Glutamatergic neuron (in vitro differentiated cells): ENCODE measurements around the gene COPZ1. TPM values are rescaled to one million over a fixed set of nuclear protein-coding genes. Genes with fewer than 3 reads are reported as not detected.
"Not testable (repeated sequence)": the region's sequence is repeated elsewhere in the genome, so short reads cannot be mapped to it uniquely, and the experiment has no call there.

Experiments
- DNase-seq: peaks from one replicate; pipeline ENCODE4 v3.0.0; 2022
- H3K27ac Mint-ChIP-seq: one replicate; pipeline ENCODE4 v1.8.0; 2020; ENCODE audit warnings: mild to moderate bottlenecking, mixed read lengths, inconsistent platforms; ENCODE audit not compliant: unreplicated experiment
- H3K27me3 Mint-ChIP-seq: one replicate; pipeline ENCODE4 v1.8.0; 2020; ENCODE audit warnings: mild to moderate bottlenecking, moderate library complexity, mixed read lengths, inconsistent platforms; ENCODE audit not compliant: unreplicated experiment
- H3K36me3 Mint-ChIP-seq: one replicate; pipeline ENCODE4 v1.8.0; 2020; ENCODE audit warnings: mild to moderate bottlenecking, mixed read lengths, inconsistent platforms; ENCODE audit not compliant: unreplicated experiment
- H3K4me1 Mint-ChIP-seq: one replicate; pipeline ENCODE4 v1.8.0; 2020; ENCODE audit warnings: mild to moderate bottlenecking, low read depth, mixed read lengths, inconsistent platforms; ENCODE audit not compliant: unreplicated experiment
- H3K4me3 Mint-ChIP-seq: one replicate; pipeline ENCODE4 v1.8.0; 2020; ENCODE audit warnings: mild to moderate bottlenecking, mixed read lengths, inconsistent platforms; ENCODE audit not compliant: unreplicated experiment
- H3K9me3 Mint-ChIP-seq: one replicate; pipeline ENCODE4 v1.8.0; 2020; ENCODE audit warnings: mild to moderate bottlenecking, moderate library complexity, mixed read lengths, inconsistent platforms; ENCODE audit not compliant: unreplicated experiment
- CTCF ChIP-seq: fragments of 200-600 bp; sonication (generic); IDR thresholded peaks from one replicate; pipeline ENCODE4 v1.5.0; 2021; ENCODE audit not compliant: partially characterized antibody, unreplicated experiment
- total RNA-seq: library from RNA; stranded (reverse); fragmentation: NEBNext Ultra II Directional; extraction: Animal tissue kit (Norgen Biotek cat#: 25700); gene quantifications from one replicate; pipeline ENCODE4 v1.2.1, GENCODE V29; 2021; ENCODE audit not compliant: unreplicated experiment

Gene COPZ1
- total RNA-seq, 1 donor from 2014 or later: 88.6 TPM

- no peak overlapping the region for H3K27ac Mint-ChIP-seq
- H3K4me3 Mint-ChIP-seq: no peak overlapping the region
- no peaks in the 10 kb centered on the region for H3K4me1 Mint-ChIP-seq
- no peaks in the 10 kb centered on the region for H3K36me3 Mint-ChIP-seq
- no peaks in the 10 kb centered on the region for H3K9me3 Mint-ChIP-seq
- H3K27me3 Mint-ChIP-seq: no peaks in the 10 kb centered on the region
- DNase-seq: no peak
- no peak for TF ChIP-seq CTCF
Measured at GRCh38 chr12:54311051-54311450, 13.9 kb upstream of the COPZ1 start.

- not testable (repeated sequence) for DNase-seq, H3K4me3 Mint-ChIP-seq, H3K36me3 Mint-ChIP-seq, H3K4me1 Mint-ChIP-seq, H3K27ac Mint-ChIP-seq, H3K27me3 Mint-ChIP-seq, H3K9me3 Mint-ChIP-seq
Measured at GRCh38 chr12:54312309-54312708, 12.6 kb upstream of the COPZ1 start.

GRCh38 chr12:54321363-54321762 is 3.6 kb upstream of the COPZ1 start:
- H3K9me3 Mint-ChIP-seq: peaks cover 4% of the 10 kb centered on the region
- peaks cover 5% of the 10 kb centered on the region for H3K4me1 Mint-ChIP-seq
- no peak overlapping the region for H3K27ac Mint-ChIP-seq
- H3K27me3 Mint-ChIP-seq: peaks cover 2% of the 10 kb centered on the region
- DNase-seq: no peak
- TF ChIP-seq CTCF: no peak
- H3K4me3 Mint-ChIP-seq: no peak overlapping the region
- no peaks in the 10 kb centered on the region for H3K36me3 Mint-ChIP-seq

- H3K27me3 Mint-ChIP-seq, H3K9me3 Mint-ChIP-seq, DNase-seq, H3K36me3 Mint-ChIP-seq: not testable (repeated sequence)
- peaks cover 14% of the 10 kb centered on the region for H3K4me1 Mint-ChIP-seq
- H3K27ac Mint-ChIP-seq: peak overlapping the region; percentile 98
- peak overlapping the region; percentile 100 for H3K4me3 Mint-ChIP-seq
Measured at GRCh38 chr12:54325442-54326109, 645 bp downstream of the COPZ1 start.

GRCh38 chr12:54328595-54329337 is 3.8 kb downstream of the COPZ1 start:
- DNase-seq: no peak
- peaks cover 15% of the 10 kb centered on the region for H3K4me1 Mint-ChIP-seq
- H3K27ac Mint-ChIP-seq: no peak overlapping the region
- H3K9me3 Mint-ChIP-seq: peaks cover 4% of the 10 kb centered on the region
- H3K36me3 Mint-ChIP-seq: no peaks in the 10 kb centered on the region
- H3K4me3 Mint-ChIP-seq: no peak overlapping the region
- TF ChIP-seq CTCF: no peak
- peaks cover 4% of the 10 kb centered on the region for H3K27me3 Mint-ChIP-seq

GRCh38 chr12:54329759-54330158 is 4.8 kb downstream of the COPZ1 start:
- DNase-seq: peak; percentile 49
- Mint-ChIP-seq H3K27me3 (peaks cover 4% of the 10 kb centered on the region), H3K36me3 (no peaks in the 10 kb centered on the region), H3K27ac (no peak overlapping the region), H3K4me1 (peaks cover 15% of the 10 kb centered on the region), H3K4me3 (no peak overlapping the region), H3K9me3 (peaks cover 4% of the 10 kb centered on the region)
- no peak for TF ChIP-seq CTCF
